WTC11 (cell line): ENCODE data around the gene MET. TPM values are rescaled to one million over a fixed set of nuclear protein-coding genes. Genes with fewer than 3 reads are reported as not detected.

ENCODE experiments used
- ATAC-seq: fragments of 200-7000 bp; cut with Tn5 transposase; 2 replicates; pipeline ENCODE4 v1.10.0; 2021; ENCODE audit warnings: mild to moderate bottlenecking, moderate library complexity
- CTCF ChIA-PET: fragments of 300-600 bp; sonication (Branson Sonifier 250); formaldehyde crosslinking; loops from one replicate; lab custom pipeline; 2021; ENCODE audit warnings: antibody characterized with exemption; lab: Charles Lee
- POLR2A ChIA-PET: fragments of 350-600 bp; sonication (Branson Sonifier 250); formaldehyde crosslinking; loops from one replicate; lab custom pipeline; 2021; ENCODE audit warnings: antibody characterized with exemption; lab: Charles Lee
- DNase-seq: peaks from one replicate; pipeline ENCODE4 v3.0.0; 2021; ENCODE audit warnings: low spot score
- H3K27ac Mint-ChIP-seq: 2 replicates; pipeline ENCODE4 v1.8.0; 2021; ENCODE audit warnings: mixed read lengths
- H3K27me3 Mint-ChIP-seq: 2 replicates; pipeline ENCODE4 v1.8.0; 2021; ENCODE audit warnings: low read depth, mild to moderate bottlenecking, moderate library complexity, mixed read lengths
- H3K36me3 Mint-ChIP-seq: 2 replicates; pipeline ENCODE4 v1.8.0; 2021; ENCODE audit warnings: mixed read lengths
- H3K4me1 Mint-ChIP-seq: 2 replicates; pipeline ENCODE4 v1.8.0; 2022; ENCODE audit warnings: mixed read lengths
- H3K4me3 Mint-ChIP-seq: 2 replicates; pipeline ENCODE4 v1.8.0; 2021; ENCODE audit warnings: mild to moderate bottlenecking, moderate library complexity, mixed read lengths
- H3K9me3 Mint-ChIP-seq: 2 replicates; pipeline ENCODE4 v1.8.0; 2021; ENCODE audit warnings: mixed read lengths
- FOXP4 ChIP-seq: sonication (generic); formaldehyde crosslinking; IDR thresholded peaks from 2 replicates; pipeline ENCODE4 v1.8.0; 2022; ENCODE audit warnings: mild to moderate bottlenecking, missing genetic modification reagents
- GTF2I ChIP-seq: fragments of 250-450 bp; sonication (Bioruptor Pico); conservative IDR thresholded peaks from 2 replicates; pipeline ENCODE4 v1.4.0; 2021; ENCODE audit warnings: mild to moderate bottlenecking
- NFATC4 ChIP-seq: fragments of 250-450 bp; sonication (Bioruptor Pico); IDR thresholded peaks from 2 replicates; pipeline ENCODE4 v1.9.0; 2021; ENCODE audit warnings: mild to moderate bottlenecking
- NR2C2 ChIP-seq: sonication (generic); formaldehyde crosslinking; IDR thresholded peaks from 2 replicates; pipeline ENCODE4 v1.8.0; 2022; ENCODE audit warnings: mild to moderate bottlenecking, missing genetic modification reagents
- RORB ChIP-seq: fragments of 250-450 bp; sonication (Bioruptor Pico); IDR thresholded peaks from 2 replicates; pipeline ENCODE4 v1.9.0; 2021; ENCODE audit warnings: mild to moderate bottlenecking
- SMAD4 ChIP-seq: sonication (generic); formaldehyde crosslinking; IDR thresholded peaks from 2 replicates; pipeline ENCODE4 v1.8.0; 2022; ENCODE audit warnings: mild to moderate bottlenecking, missing genetic modification reagents
- TEAD1 ChIP-seq: sonication (generic); formaldehyde crosslinking; IDR thresholded peaks from 2 replicates; pipeline ENCODE4 v1.8.0; 2022; ENCODE audit warnings: mild to moderate bottlenecking, missing genetic modification reagents
- TEAD4 ChIP-seq: sonication (generic); formaldehyde crosslinking; IDR thresholded peaks from 2 replicates; pipeline ENCODE4 v1.8.0; 2022; ENCODE audit warnings: mild to moderate bottlenecking, missing genetic modification reagents
- ZNF263 ChIP-seq: sonication (generic); formaldehyde crosslinking; IDR thresholded peaks from 2 replicates; pipeline ENCODE4 v1.8.1; 2022; ENCODE audit warnings: low read depth, mild to moderate bottlenecking, moderate library complexity, missing genetic modification reagents
- ZNF532 ChIP-seq: fragments of 250-450 bp; sonication (Bioruptor Pico); IDR thresholded peaks from 2 replicates; pipeline ENCODE4 v1.9.0; 2021; ENCODE audit warnings: mild to moderate bottlenecking, borderline replicate concordance
- ZSCAN18 ChIP-seq: fragments of 250-450 bp; sonication (Bioruptor Pico); IDR thresholded peaks from 2 replicates; pipeline ENCODE4 v2.1.2; 2022; ENCODE audit warnings: mild to moderate bottlenecking, moderate library complexity
- total RNA-seq: library from RNA; stranded (reverse); gene quantifications from 3 replicates; pipeline ENCODE4 v1.2.3, GENCODE V29; 2021
- TF ChIP-seq, protein P1 (sequence below): sonication (generic); formaldehyde crosslinking; IDR thresholded peaks from 2 replicates; pipeline ENCODE4 v1.8.0; 2023; ENCODE audit warnings: missing genetic modification reagents, mild to moderate bottlenecking, borderline replicate concordance
- TF ChIP-seq, protein P2 (sequence below): sonication (generic); formaldehyde crosslinking; IDR thresholded peaks from 2 replicates; pipeline ENCODE4 v1.8.1; 2023; ENCODE audit warnings: mild to moderate bottlenecking, moderate library complexity, missing genetic modification reagents
- TF ChIP-seq, protein P3 (sequence below): sonication (generic); formaldehyde crosslinking; conservative IDR thresholded peaks from 2 replicates; pipeline ENCODE4 v1.8.1; 2022; ENCODE audit warnings: mild to moderate bottlenecking, missing genetic modification reagents

MET gene
- total RNA-seq, 1 experiment from 2014 or later, result 9.4 TPM

GRCh38 chr7:116776610-116777289 is 104.8 kb downstream of the MET start (continued):
- TF ChIP-seq ZNF532 (CRISPR knock-in tag) (no peak), TEAD1 (CRISPR knock-in tag) (no peak), GTF2I (no peak)

GRCh38 chr7:116777651-116778281 is 105.8 kb downstream of the MET start:
- ChIA-PET CTCF (no interaction called here), POLR2A (no interaction called here)
- Mint-ChIP-seq H3K9me3 (no peaks in the 10 kb centered on the region), H3K36me3 (peaks cover 5% of the 10 kb centered on the region), H3K4me1 (peaks cover 32% of the 10 kb centered on the region), H3K27ac (no peak overlapping the region), H3K27me3 (peaks cover 41% of the 10 kb centered on the region), H3K4me3 (no peak overlapping the region)
- DNase-seq (no peak), ATAC-seq (no peak)
- TF ChIP-seq TEAD4 (CRISPR knock-in tag) (no peak), SMAD4 (no peak), RORB (CRISPR knock-in tag) (no peak), ZNF263 (CRISPR knock-in tag) (no peak), FOXP4 (CRISPR knock-in tag) (no peak), NFATC4 (no peak), NR2C2 (CRISPR knock-in tag) (no peak), ZSCAN18 (CRISPR knock-in tag) (no peak)
- TF ChIP-seq, protein P1, sequence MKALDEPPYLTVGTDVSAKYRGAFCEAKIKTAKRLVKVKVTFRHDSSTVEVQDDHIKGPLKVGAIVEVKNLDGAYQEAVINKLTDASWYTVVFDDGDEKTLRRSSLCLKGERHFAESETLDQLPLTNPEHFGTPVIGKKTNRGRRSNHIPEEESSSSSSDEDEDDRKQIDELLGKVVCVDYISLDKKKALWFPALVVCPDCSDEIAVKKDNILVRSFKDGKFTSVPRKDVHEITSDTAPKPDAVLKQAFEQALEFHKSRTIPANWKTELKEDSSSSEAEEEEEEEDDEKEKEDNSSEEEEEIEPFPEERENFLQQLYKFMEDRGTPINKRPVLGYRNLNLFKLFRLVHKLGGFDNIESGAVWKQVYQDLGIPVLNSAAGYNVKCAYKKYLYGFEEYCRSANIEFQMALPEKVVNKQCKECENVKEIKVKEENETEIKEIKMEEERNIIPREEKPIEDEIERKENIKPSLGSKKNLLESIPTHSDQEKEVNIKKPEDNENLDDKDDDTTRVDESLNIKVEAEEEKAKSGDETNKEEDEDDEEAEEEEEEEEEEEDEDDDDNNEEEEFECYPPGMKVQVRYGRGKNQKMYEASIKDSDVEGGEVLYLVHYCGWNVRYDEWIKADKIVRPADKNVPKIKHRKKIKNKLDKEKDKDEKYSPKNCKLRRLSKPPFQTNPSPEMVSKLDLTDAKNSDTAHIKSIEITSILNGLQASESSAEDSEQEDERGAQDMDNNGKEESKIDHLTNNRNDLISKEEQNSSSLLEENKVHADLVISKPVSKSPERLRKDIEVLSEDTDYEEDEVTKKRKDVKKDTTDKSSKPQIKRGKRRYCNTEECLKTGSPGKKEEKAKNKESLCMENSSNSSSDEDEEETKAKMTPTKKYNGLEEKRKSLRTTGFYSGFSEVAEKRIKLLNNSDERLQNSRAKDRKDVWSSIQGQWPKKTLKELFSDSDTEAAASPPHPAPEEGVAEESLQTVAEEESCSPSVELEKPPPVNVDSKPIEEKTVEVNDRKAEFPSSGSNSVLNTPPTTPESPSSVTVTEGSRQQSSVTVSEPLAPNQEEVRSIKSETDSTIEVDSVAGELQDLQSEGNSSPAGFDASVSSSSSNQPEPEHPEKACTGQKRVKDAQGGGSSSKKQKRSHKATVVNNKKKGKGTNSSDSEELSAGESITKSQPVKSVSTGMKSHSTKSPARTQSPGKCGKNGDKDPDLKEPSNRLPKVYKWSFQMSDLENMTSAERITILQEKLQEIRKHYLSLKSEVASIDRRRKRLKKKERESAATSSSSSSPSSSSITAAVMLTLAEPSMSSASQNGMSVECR (CRISPR knock-in tag), result no peak
- TF ChIP-seq, protein P2, sequence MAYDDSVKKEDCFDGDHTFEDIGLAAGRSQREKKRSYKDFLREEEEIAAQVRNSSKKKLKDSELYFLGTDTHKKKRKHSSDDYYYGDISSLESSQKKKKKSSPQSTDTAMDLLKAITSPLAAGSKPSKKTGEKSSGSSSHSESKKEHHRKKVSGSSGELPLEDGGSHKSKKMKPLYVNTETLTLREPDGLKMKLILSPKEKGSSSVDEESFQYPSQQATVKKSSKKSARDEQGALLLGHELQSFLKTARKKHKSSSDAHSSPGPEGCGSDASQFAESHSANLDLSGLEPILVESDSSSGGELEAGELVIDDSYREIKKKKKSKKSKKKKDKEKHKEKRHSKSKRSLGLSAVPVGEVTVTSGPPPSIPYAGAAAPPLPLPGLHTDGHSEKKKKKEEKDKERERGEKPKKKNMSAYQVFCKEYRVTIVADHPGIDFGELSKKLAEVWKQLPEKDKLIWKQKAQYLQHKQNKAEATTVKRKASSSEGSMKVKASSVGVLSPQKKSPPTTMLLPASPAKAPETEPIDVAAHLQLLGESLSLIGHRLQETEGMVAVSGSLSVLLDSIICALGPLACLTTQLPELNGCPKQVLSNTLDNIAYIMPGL, result no peak
- TF ChIP-seq, protein P3, sequence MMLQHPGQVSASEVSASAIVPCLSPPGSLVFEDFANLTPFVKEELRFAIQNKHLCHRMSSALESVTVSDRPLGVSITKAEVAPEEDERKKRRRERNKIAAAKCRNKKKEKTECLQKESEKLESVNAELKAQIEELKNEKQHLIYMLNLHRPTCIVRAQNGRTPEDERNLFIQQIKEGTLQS (CRISPR knock-in tag), result no peak
